HT1080 (cell line): ENCODE results near the gene CPN2. TPM values are rescaled to one million over a fixed set of nuclear protein-coding genes. Genes with fewer than 3 reads are reported as not detected.

Source experiments
- DNase-seq: peaks from one replicate; pipeline ENCODE4 v3.0.0-alpha.2; 2015; ENCODE audit warnings: low read depth
- total RNA-seq: library from RNA; depleted of rRNA; stranded (reverse); fragments of >200 nt; shearing (Covaris generic); gene quantifications from 2 replicates; pipeline ENCODE4 v1.2.3, GENCODE V29; 2014

The CPN2 gene
- total RNA-seq, 1 experiment from 2014 or later: not detected

DNA sequence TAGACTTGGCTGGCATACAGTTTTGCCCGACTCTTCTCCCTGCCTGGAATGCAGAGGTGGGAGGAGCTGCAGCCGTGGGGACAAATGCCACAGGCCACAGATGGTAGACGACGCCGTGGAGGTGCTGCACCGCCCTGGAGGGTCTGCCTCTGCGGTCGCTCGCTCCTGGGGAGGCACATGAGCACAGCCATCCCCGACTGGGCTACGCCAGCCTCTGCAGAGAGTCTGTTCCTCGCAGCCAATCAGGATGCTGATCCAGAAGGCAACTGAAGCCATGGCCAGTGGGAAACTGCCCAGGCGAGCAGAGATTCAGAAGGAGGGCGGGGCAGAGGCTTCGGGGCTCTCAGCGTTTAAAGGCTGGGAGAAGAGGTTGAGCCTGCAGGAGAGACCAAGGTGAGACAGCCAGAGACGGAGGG lies 30.3 kb upstream of the CPN2 start:
- DNase-seq: no peak

DNA sequence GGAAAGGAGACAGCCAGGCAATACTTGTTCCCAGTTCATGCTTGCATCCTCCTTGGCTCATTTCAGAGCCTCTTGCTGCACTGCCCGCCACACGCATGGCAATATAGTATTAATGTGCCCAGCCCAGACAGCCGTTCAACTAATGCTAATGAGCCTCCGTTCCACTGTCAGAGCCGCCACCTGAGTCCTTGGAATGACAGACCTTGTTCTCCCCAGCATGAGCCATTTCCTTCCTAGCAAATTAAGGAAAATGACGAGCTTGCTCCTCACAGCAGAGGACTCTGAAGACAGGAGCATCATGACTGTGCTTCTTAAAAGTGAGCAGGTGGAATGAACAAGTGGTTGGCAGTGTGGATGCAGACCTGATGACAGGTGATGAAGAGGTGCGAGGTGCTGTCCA lies 29.2 kb upstream of the CPN2 start:
- no peak for DNase-seq

- DNase-seq: no peak
Observed at GRCh38 chr3:194379651-194380050, 28.5 kb upstream of the CPN2 start.

DNA sequence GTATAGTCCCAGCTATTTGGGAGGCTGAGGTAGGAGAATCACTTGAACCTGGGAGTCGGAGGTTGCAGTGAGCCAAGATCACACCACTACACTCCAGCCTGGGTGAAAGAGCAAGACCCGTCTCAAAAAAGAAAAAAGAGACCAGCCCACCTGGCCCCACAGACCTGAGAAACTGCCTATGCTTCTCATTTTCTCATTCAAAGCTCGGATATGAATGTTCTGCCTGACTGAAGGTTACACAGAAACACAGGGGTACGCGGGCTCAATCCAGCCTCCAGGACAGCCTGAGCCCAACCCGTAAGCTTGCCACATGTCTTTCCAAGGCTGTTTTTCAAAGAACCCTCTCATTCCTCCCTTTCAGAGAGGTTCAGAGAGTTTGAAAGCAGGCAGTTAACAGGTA lies 28.1 kb upstream of the CPN2 start:
- no peak for DNase-seq

- no peak for DNase-seq
Observed at GRCh38 chr3:194377708-194378107, 26.6 kb upstream of the CPN2 start.

DNA sequence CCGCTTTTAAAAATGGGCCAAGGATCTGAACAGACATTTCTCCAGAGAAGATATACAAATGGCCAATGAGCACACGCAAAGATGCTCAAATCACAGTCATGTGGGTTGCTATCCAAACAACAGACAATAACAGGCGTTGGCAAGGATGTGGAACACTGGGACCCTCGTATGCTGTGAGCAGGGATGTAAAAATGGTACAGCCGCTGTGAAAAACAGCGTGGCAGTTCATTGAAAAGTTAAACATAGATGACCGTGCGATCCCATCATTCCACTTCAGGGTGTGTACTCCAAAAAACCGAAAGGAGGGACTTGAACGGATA lies 25.1 kb upstream of the CPN2 start:
- DNase-seq: no peak

- no peak for DNase-seq
Observed at GRCh38 chr3:194375473-194376240, 24.5 kb upstream of the CPN2 start.

GRCh38 chr3:194374935-194375334 lies 23.8 kb upstream of the CPN2 start:
- no peak for DNase-seq

DNA sequence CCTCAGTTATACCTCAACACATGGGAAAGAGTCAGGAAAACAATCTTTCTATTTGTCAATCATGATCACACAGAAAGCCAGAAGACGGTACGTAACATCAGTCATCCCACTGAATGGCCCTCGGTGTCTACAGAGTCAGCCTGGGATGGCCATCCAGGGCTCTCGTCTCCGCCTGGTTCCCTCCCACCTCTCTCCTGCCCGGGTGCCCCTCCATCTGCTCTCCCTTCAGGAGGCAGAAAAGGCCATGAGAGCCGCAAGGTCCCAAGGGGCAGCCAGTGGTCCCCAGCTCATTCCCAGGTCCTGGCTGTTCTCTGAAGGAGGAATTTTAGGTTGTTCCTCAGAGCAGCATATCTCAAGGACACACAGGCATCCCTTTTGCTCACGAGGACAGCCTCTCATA lies 22.8 kb upstream of the CPN2 start:
- no peak for DNase-seq

DNA sequence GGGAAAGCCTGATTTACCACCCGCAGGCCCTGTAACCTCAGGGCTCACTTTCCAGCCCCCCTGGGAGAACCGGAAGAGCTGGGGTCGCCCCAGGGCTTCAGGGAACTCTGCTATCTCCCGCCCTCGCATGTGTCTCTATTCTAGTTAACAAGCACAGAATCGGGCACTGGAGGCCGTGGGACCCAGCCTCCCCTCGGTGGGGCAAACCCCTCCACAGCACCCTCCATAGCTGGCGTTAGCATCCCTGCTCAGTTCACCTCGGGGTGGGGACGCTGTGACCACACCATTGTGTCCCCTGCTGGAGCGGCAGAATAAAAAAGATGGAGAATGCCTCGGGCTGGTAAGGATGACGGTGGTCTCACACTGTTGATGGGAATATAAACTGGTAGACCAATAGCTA lies 21.9 kb upstream of the CPN2 start:
- DNase-seq: no peak

GRCh38 chr3:194370753-194371152 lies 19.6 kb upstream of the CPN2 start:
- DNase-seq: peak; percentile 44

DNA sequence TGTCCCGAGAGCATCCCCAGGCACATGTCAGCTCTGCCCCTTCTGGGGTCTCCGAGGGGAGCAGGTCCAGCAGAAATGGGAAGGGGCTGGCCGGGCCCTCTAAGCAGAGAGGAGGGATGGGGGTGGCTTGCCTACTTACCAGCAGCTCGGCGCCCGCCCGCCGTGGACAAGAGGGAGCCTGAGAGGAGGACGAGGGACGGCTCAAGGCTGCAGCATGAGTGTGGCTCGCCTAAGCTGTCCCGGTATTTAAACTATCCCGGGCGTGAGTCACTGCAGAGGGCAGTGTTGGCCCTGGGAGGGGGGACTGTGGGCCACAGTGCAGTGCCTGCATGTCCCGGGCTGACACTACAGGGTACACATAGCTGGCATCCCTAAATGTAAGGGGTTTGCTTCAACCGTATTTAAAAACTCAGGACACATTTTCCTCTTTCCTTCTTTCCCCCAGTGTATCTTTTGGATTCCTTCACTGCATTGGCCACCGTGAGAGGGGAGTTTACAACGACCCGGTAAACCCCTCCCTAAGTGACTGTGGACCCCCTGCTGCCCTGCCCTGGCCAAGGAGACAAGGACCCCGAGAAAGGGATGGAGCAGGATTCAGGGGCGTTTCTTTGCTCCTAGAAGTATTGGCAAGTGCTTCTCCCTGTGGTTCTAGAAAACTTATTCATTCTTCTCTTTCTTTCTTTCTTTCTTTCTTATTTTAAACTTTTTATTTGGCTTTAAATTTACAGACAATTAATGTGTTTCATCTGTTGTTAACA lies 18.6 kb upstream of the CPN2 start, which contains the start of gene LRRC15:
TSS of gene LRRC15 (minus strand) at position 222 of the 758 bp plus-strand sequence. CDS start 8,700 bp downstream, outside the sequence.
- DNase-seq: peak; percentile 72

DNA sequence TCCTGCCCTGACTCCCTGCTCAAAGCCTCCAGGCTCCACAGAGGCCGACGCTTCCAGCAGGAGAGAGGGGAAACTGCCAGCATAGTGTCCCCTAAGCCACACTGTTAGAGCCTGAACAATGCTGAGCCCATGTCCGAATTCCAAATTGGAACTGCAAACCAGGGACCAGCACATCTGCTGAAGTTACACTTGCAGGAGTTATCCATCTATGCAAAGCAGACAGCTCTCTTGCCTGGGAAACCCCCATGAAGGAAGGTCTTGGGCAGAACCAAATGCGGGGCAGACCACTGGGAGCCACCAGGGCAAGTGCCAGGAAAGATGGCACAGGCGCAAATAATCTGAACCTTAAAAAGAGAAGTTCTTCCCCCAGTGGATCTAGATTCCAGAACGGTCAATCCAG lies 17.8 kb upstream of the CPN2 start:
- DNase-seq: no peak

- no peak for DNase-seq
Observed at GRCh38 chr3:194367992-194368841, 17.1 kb upstream of the CPN2 start.

GRCh38 chr3:194365978-194366490 lies 14.9 kb upstream of the CPN2 start:
- no peak for DNase-seq

- no peak for DNase-seq
Observed at GRCh38 chr3:194365526-194365925, 14.4 kb upstream of the CPN2 start.

DNA sequence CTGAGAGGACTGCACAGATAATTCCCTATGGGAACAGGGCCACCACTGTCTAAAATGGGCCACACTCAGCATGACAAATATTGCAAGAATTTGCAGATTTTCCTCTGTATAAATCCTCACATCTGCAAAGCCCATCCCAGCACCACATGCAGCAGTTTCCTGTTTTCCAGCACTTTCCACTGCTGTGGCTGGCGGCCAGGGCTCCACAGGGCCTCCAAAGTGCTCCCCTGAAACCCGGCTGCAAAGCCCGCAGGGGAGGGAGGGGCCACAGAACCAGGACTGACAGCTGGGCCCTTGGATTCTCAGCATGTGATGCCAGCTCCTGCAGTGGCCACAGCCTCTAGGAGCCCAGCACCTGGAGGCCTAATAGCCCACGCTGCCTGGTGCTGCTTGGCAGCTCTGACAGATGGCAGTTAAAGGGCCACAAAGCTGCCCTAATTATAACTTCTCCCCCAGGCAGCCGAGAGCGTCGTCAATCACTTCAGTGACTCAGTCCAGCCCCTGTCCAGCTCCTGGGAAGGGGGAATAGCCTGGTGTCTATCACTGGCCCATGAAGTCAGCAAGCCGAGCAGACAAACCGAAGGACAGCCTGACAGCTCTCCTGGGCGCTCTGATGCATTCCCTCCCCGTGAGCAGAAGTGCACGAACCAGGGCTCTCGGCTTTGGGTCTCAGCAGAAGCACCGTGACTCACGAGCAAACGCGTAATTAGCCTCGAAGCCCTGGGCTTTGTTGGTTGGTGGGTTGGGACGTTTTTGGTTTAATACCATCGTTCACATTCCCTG lies 13.7 kb upstream of the CPN2 start:
- peak; percentile 72 for DNase-seq

GRCh38 chr3:194364314-194364651 lies 13.2 kb upstream of the CPN2 start:
- no peak for DNase-seq

- no peak for DNase-seq
Observed at GRCh38 chr3:194360568-194360967, 9.4 kb upstream of the CPN2 start.

DNA sequence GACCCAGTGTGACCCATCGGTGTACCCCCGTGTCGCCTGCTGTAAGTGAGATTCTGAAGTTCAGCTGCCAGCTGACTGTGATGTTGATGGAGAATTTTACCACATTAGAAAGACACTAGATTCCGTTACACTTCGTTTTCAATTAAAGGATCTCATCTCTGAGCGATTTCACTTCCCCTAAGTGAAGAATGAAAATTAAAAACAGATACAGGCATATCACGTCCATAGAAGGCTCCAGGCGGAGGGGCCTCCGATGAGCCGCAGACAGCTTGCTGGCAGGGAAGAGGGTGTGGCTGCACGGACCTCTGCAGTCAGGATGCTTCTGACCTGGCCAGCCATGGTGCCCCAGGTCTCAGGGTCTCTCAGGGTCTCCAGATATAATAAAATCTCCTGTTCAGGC lies 6.6 kb upstream of the CPN2 start:
- DNase-seq: no peak

DNA sequence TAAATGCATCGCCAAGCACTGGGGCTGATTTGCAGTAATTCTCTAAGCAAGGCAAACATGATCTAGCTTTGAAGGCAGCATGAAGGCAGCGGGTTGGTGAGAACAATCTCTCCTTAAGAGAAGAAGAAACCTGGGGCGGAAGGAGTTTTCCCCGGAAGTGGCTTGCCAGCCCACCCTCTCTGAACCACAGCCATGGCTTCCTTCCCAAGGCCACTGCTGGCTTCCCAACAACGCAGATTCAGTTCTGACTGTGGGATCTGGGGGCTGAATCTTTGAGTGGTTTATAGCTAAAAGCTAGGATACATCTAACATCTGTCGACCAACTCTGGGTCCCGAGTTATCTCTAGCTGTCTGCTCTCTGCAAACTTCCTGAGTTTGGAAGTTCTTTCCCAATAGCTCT lies 4.3 kb upstream of the CPN2 start:
- no peak for DNase-seq
